HL-60 (cell line): ENCODE data around the gene VAV2.

ENCODE experiments used
- GABPA ChIP-seq: IDR thresholded peaks from 2 replicates; pipeline ENCODE4 v1.6.1; 2012; ENCODE audit warnings: low read depth
- POLR2AphosphoS5 ChIP-seq: IDR thresholded peaks from 2 replicates; pipeline ENCODE4 v1.6.1; 2012; ENCODE audit warnings: low read depth
- REST ChIP-seq: IDR thresholded peaks from 2 replicates; pipeline ENCODE4 v1.6.1; 2012; ENCODE audit warnings: low read depth; ENCODE audit not compliant: insufficient replicate concordance
- TF ChIP-seq, protein P1 (sequence below): IDR thresholded peaks from one replicate; pipeline ENCODE4 v1.5.1; 2011; ENCODE audit warnings: low read length, control low read depth, inconsistent platforms; ENCODE audit not compliant: insufficient read depth

DNA sequence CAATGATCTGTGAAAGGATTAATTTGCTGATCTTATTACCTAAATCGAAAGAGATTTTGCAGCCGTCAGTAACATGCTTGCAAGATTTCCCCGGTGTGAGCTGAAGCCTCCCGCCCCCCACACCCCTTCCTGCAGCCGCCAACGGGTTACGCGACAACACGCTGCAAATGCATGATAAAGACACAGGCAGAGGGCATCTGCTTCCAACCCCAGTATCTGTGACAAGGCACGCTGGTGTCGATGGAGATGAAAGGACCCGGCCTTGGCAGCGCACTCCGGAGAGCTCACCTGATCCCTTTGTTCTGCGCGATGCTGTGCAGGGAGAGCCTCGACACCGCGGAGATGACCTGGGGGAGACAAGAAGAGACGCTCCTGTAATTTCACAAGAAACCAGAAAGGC is 131.0 kb downstream of the VAV2 start:
- TF ChIP-seq REST (no peak), POLR2AphosphoS5 (no peak), GABPA (no peak)
- TF ChIP-seq, protein P1, sequence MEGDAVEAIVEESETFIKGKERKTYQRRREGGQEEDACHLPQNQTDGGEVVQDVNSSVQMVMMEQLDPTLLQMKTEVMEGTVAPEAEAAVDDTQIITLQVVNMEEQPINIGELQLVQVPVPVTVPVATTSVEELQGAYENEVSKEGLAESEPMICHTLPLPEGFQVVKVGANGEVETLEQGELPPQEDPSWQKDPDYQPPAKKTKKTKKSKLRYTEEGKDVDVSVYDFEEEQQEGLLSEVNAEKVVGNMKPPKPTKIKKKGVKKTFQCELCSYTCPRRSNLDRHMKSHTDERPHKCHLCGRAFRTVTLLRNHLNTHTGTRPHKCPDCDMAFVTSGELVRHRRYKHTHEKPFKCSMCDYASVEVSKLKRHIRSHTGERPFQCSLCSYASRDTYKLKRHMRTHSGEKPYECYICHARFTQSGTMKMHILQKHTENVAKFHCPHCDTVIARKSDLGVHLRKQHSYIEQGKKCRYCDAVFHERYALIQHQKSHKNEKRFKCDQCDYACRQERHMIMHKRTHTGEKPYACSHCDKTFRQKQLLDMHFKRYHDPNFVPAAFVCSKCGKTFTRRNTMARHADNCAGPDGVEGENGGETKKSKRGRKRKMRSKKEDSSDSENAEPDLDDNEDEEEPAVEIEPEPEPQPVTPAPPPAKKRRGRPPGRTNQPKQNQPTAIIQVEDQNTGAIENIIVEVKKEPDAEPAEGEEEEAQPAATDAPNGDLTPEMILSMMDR, result no peak
